Stimulated activated CD4-positive, alpha-beta T cell treated with anti-CD3 and anti-CD28 coated beads, Interleukin-12 subunit alpha, Interleukin-12 subunit beta, amount 100 ng/mL, for 4 hours (primary cell): ENCODE data around the gene FAM168A.

ENCODE experiments used
- DNase-seq: peaks from one replicate; pipeline ENCODE4 v3.0.0-alpha.2; 2020

The FAM168A gene

DNA sequence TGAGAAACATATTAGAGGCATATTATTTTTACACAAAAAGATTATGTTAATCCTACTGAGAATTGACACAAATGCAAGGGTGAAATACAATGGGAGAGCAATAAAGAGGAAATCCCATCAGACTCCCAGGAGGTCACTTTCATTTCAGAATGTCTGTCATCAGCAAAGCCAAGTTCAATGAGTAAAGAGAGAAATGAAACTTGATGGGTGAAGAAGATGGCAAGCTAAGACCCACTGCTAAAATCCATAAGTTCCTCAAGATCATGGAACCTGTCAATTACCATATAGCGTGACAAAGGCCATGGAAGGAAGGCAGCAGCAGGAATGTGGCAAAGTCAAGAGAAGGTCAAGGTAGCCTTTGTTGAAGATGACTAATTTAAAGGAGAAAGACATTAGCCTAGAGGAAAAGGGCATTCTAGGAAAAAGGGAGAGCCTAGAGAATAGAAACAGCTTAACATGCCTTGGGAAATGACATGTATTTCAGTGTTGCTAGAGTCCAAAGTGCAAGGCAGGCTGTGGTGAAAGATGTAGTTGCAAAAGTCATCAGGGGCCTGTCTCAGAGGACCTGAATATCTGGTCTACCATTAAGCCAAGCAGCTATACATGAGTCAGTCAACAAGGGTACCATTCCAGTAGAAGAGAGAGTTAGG, 43.1 kb downstream of the FAM168A start:
- DNase-seq: no peak

DNA sequence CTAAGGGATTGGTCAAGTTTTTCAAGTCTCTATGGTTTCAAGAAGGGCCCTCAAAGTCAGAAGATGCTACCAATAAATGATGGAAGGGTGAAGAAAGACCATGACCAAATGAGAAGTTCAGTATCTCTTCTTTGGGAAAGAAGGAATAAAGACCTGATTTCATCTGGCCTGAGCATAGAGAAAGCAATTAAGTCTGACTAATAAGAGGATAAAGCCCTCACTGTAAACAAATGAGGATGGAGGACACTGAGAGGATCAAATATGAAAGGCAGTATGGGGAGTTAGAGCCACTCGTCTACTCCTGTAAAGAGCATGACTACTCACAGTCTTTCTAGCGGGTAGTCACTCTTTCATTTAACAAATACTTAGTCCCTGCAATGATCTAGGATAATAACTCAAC, 44.6 kb downstream of the FAM168A start:
- no peak for DNase-seq

DNA sequence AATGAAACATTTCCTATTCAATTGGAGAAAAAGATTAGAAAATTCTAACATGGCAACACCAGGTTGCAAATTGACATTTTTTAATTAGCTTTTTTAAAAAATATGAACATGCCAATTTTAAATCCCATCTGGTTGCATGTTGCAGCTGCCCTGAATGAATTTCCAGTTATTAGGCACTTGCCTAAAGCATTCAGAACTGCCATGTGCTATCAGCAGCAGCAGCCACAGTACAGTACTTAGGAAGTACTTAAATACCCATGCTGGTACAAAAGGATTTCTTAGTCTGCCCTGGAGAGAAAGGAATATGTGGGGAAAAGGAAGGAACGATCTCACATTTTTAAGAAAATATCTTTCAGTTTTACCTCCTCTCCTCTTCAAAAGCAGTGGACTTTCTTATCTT, 46.2 kb downstream of the FAM168A start:
- DNase-seq: no peak

DNA sequence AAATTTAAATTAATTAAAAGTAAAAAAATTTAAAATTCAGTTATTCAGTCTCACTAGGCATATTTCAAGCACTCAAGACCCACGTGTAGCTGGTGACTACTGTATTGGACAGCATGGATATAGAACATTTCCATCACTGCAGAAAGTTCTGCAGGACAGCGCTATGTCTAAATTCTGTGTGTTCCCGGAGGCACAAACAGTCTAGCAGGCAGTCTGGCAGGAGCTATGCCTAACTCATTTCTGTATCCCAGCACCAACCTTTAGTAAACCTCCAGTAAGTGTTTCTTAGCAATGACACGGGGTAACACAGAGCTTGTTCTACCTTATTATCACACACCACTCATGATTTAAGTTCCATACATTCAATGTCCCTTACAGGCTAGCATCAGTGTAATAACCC, 48.5 kb downstream of the FAM168A start:
- DNase-seq: no peak

DNA sequence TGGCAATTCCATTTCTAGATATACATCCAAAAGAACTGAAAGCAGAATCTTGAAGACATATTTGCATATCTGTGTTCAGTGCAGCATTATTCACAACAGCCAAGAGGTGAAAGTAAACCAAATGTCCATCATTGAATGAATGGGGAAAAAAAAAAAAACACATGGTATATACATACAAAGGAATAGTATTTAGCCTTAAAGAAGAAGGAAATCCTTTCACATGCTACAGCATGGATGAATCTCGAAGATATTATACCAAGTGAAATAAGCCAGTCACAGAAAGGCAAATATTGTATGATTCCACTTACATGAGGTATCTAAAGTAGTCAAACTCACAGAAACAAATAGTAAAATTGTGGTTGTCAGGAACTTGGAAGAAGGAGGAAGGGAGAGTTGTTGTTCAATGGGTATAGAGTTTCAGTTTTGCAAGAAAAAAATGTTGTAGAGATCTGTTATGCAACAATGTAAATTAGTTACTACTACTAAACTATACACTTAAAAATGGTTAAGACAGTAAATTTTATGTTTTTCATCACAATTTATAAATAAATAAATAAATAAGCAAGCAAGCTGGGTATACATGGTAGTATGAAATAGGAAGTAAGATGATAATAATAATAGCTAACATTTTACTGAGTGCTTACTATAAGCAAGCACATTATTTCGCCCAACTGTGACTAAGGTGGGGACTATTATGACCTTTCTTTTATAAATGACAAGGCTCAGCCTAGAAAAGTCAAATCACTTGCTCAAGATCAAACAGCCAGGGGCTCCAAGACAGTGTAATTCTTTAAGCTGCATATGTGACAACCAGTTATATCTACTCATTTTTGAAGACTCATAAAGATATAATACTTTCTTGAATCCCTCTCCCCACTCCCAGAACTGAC, 50.0 kb downstream of the FAM168A start:
- no peak for DNase-seq

DNA sequence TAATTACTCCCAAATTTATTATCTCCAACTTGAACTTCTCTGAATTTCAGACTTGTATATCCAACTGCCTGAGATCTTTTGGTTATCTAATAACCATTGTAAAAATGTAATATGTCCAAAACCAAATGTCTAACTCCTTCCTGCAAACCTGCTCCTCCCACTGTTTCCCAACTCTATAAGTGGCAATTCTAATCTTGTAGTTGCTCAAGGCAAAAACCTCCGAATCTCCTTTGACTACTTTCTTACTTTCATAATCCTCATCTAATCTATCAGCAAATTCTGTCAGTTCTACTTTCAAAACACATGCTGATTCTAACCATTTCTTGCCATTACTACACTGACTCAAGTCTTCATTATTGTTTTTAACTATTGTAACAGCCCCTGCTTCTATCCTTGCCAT, 55.7 kb downstream of the FAM168A start:
- DNase-seq: no peak

DNA sequence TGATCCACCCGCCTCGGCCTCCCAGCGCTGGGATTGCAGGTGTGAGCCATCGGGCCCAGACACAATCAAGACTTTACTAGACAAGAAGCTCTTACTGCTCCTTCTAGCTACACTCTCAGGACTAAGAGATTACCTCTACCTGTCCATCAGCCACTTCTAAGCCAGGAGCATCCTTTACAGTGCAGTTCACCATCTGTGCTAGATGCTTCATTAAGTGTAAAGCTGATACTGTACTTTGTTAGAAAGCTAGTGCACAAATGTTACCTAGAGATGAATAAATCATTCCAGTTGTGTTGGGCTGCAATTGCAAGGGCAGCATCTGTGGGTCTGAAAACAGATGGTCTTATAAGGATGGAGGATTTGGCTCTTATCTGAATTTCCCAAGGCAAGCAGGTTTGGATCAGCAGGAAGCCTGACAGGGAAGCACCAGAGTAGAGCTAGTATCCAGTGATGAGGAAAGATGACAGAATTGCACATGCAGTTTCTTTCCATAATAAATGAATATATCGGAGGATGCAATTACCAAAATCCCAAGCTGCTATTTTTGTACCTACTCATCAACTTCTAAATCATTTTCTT, 58.3 kb downstream of the FAM168A start:
- DNase-seq: no peak

DNA sequence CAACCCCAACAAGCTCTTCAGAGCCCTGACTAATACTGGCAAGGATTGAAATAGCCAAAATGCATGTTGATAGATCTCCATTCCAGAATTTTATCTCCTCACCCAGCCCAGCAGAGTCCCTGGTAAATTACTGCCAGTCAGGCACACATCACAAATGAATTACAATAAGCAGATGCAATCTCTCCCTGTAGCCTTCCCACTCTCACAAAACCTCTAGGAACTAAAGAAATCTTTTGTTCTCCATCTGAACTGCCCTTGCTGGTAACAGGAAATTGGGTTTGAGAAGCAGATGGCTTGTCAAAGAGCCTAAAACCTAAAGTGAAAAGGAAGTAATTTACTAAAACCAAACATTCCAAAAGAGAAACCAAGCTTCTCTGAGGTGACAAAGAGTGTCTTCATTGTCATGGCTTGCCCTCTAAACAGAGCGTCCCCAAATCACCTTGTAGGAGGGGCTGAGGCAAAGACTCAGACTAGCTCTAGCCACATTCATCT, 59.5 kb downstream of the FAM168A start:
- no peak for DNase-seq

DNA sequence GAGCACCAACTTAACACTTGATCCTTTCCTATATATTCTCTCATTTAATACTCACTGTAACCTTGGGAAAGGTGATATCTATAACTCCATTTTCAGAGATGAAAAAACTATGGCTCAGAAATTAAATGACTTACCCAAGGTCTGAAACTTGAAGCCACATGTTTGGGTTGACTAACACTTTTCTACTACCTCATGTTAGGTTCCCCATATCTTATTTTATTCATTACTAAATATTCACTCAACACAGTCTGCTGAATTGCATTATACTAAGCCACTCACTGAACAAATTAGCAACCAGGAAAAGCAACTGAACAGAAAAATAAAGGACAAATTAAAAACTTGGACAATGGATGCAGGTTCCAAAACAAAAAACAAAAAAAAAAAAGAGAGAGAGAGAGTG, 59.9 kb downstream of the FAM168A start:
- no peak for DNase-seq

DNA sequence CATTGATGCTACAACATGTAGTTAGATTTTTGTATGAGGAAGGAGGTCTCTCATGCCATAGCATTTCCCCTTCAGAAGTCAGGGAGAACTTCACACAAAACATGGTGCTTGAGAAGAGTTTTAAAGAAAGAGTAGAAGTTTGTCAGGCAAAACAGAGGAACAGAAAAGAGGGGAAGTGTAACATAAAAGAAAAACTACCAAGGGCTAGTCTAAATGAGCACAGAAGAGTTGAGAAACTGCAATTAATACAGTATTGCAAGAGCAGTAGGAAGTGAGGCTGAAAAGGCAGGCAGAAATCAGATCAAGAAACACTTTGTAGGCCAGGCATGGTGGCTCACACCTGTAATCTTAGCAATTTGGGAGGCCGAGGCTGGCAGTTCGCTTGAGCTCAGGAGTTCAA, 61.0 kb downstream of the FAM168A start:
- DNase-seq: no peak

DNA sequence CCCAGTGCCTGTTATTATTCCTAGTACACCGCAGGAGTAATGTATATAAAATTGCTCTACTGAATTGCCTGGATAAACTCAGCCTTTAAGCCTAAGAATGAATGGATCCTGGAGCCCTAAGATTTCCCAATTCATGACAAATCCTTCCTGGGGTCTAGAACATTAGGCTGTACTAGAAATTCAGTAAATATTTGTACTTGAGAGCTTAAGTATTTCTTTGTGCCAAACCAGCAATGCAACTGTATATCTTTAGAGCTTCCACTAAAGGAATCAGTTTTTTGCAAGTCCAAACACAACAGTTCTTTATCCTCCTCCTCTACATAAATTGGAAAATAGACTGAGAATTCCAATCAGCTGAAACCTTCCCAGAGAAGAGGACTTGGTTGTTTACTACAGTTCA, 65.6 kb downstream of the FAM168A start:
- DNase-seq: no peak

DNA sequence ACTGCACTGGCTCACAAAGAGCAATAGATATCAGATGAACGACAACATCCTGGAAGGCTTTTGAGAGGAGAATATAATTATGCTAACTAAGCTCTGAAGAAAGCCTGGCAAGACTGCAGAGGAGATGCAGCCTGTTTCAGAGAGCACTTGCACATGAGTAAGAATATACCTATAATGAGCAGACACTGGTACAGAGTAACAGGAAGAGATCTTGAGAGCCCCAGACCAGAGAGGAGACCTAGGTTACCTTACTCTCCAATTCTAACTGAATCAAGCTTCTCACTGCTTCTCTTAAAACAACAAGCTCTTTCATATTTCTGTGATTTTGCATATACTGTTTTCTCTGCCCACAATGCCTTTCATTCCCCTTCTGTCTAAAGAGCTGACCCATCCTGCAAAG, 66.5 kb downstream of the FAM168A start:
- no peak for DNase-seq

DNA sequence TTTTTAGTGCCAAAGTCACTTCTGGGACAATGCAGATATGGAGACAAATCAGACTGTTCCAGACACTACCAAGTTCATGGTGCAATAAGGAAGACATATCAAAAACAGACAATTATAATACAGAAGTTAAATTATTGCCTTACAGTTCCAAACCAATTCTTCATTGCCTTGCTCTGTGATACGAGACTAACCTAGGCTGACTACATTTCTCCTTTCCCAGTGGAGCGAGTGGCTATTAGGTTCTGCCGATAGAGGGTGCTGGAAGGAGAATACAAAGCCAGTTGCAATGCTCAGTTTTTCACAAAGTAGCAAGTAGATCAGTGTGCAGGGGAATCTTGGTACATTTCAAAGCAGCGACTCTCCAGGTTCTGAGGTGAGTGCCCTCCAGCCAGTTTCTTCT, 67.8 kb downstream of the FAM168A start:
- no peak for DNase-seq

DNA sequence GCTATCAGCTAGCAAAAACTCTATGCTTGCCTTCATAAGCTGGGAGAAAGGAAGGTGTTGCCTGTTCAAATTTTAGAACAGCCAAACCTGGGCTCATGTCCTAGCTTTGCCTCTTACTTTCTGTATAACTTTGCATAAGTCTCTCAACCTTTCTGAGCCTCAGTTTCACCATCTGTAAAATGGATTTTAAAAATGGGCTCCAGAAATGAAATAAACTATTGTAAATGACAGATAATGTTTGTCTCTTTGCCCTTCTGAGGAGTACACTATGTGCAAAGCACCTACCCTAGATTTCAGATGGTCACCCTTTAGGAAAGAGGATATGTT, 68.7 kb downstream of the FAM168A start:
- no peak for DNase-seq

DNA sequence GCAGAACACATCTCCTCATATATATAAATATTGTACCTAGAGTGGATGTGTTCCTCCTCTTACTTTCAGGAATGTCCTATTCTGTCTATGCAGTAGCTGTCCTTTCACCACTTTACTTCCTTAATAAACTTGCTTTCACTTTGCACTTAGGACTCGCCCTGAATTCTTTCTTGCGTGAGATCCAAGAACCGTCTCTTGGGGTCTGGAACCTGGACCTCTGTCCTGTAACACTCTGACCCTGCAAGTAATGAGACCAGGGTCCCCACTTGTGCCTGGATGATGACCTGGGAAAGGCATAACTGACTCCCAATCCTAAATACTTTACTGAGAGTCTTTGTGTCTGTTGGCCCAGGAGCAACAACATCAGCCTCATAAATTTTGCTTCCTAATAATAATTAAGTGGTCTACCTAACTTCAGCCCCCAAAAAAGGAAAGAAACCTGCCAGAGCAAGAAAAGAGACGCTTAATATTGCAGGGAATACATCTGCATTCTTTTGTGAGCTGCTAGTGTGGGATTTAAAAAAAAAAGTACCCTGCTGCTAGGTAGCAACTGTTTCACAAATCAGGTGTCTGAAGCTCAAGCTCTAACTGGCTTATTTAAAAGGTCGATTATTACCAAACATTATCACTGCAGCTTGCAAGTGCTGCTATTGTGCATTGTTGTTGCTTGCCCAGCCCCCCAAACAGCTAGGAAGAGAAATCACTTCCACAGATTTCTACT, 69.3 kb downstream of the FAM168A start:
- no peak for DNase-seq

DNA sequence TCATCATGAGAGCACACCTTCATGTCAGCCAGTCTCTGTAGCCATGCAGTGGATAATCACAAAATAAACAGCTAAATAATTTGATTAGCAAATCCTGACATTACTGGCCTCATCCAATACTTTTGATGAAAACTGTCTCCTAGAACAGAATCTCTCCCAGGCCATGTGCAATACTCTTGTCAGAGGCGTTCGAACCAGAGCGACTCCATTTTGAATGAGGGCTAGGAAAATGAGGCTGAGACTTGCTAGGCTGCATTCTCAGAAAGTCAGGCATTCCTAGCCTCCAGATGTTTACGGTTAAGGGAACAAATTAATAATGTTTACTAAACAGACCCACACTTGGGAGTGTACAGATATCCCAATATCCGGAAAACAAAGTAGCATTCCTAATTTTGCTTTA, 69.9 kb downstream of the FAM168A start:
- DNase-seq: no peak

DNA sequence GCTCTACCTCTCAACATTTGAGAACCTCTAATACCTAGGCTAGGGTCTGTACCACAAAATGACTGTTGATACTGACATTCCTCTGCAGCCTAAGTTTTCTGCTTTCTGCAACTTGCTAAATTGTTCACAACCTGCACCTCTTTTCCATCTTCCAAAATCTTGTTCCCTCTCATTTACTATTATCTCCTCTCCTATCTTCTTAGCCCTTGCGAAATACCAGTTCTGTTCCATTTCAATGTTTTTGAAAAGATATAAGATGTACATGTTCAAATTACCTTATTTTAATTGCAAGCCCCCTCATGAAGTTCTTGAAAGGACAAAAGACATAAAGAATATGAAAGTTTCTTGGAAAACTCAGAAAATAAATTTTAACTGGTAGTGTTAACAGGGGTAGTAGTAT, 72.3 kb downstream of the FAM168A start:
- DNase-seq: no peak

DNA sequence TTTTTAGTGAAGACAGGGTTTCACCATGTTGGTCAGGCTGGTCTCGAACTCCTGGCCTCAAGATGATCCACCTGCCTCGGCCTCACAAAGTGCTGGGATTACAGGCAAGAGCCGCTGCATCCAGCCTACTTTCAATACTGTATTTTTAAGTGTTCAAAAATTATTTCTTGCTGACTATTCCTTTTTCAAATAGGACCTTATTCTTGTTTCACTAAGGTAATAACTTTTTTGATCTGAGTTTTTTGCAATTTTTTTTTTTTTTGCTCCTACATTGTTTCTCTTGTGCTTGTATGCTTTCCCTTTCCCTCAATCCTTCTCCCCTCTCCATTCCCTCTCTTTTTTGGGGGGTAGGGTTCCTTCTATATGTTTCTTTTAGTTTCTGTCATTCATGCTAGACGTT, 73.1 kb downstream of the FAM168A start:
- no peak for DNase-seq

DNA sequence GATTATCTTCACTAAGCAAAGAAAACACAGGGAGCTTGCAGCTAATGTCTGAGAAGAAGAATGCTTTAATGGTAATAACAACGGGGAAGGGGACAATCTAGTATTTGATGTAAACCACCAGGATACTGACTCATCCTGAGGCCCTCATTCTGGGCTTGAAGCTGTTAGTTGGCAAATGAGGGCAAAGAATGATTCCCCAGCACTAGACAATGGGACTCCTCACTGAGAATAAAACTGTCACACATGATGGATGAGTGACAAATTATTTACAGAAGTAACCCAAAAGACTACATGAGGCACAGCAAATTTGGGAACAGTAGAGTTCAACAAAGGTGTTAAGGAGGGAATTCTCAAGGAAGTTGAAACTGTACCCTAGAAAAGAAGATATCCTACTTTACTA, 76.3 kb downstream of the FAM168A start:
- DNase-seq: no peak

DNA sequence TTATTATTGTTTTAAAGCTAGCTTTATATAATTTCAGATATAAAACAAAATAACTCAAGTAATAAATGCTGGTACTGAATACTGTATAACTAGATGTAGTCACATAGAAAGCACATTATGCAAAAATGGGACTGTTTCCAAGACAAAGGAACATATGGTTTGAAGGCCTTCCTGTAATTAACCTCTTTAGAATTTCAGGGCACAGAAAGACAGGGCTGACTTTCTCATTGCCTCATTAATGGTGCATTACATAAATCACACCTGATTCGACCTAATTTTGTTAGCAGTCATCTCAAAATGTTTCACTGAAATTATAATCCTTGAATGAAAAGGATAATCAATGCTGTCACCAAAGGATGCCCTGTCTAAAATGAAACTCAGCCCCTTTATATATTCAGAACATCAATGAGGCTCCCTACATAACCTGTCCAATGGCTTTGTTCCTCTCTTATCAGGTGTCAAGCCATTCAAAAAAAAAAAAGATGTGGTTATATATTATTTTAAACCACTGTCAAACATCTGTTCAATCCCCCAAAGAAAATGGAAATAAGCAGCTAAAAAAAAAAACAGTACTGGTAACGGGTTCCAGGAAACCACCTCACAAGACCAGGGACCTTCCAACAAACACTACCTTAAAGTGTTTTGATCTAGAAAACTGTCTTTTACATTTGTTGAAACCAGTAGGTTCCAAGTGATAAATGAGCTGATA, 77.4 kb downstream of the FAM168A start:
- DNase-seq: no peak

DNA sequence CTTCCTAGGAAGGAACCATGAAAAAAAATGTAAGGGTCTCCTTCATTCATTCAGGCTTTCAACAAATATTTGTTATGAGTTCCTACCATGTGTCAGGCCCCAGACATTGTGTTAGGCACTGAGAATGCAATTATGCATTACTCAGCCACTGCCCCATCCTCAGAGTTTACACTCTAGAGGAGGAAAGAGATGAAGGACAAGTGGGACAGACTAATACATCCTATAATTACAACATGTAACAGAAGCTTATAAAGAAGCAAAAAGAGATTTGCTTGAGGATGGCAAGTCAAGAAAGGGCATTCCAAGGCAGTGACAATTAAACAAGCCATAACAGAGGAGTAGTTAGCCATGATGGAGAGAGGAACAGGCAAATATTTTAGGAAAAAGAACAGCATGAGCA, 78.6 kb downstream of the FAM168A start:
- DNase-seq: no peak

DNA sequence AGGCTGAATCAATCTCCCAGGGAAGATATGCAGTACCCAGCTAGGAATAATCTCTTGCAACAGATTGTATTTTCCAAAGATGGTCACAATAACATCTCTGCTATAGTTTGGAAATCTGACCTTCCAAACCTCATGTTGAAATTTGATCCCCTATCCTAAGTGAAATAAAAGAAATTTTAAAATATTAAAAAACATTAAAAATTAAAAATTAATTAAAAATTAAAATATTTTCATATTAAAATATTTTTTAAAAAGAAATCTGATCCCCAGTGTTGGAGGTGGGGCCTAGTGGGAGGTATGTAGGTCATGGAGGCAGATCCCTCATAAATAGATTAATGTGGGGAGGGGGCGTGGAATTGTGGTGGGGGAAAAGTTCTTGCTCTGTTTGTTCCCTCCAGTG, 79.7 kb downstream of the FAM168A start:
- DNase-seq: no peak

DNA sequence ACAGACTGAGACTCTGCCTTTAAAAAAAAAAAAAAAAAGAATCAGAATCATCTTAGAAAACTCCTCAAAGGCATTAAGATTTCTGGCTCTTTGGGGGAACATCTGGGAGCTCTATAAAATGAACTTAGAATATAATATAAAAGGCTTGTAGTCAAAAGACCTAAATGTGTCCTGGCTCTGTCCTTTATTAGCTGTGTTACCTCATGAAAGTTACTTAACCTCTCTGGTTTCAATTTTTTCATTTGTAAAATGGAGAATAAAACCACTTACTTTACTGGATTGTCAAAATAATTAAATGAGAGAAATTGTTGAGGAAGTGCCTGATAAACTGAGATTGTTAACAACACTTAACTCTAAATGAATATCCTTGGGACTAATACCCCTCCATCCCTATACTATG, 81.8 kb downstream of the FAM168A start:
- no peak for DNase-seq
